ENCODE measurements around the gene SYTL1. TPM values are rescaled to one million over a fixed set of nuclear protein-coding genes. Genes with fewer than 3 reads are reported as not detected.

SYTL1 gene
- total and polyA plus RNA-seq, 12 donors: 0.22 to 10.9 (median 1.0) TPM; not detected in 2

DNA sequence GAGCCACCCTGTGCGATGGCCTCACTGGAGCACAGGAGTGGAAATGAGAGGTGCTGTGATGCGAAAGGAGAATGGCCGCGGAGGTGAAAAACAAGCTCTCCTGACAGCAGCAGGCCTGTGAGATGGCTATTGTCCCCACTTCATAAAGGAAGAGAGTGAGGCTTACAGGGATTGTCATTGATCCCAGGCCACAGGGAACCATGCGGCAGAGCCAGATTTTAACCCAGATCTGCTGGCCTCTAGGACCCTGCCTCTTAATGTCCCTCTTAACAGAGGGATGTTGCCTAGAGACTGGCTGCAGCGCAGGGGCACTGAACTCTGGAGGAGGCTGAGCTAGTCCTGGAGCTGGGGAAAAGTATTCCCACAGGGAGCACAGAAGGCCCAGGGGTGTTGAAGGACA is 3.1 kb upstream of the SYTL1 start:
- DNase-seq: no peak
- Histone ChIP-seq H3K27ac (no peak overlapping the region), H3K4me3 (no peak overlapping the region), H3K27me3 (no peaks in the 10 kb centered on the region), H3K36me3 (replicated peaks in 1 of 2) (peaks cover 0 to 30% of the 10 kb centered on the region in 2 donors), H3K4me1 (replicated peaks in 1 of 2) (peaks cover 0 to 8% of the 10 kb centered on the region in 2 donors), H3K9me3 (replicated peaks in 1 of 3) (no peaks in the 10 kb centered on the region)
- 89 to 96% (median 91%) methylated on average over 6 of the region's 6 CpGs for WGBS, 4 donors
- TF ChIP-seq CTCF (IDR thresholded peaks at IDR 0.05) (no peak), POLR2A (IDR thresholded peaks at IDR 0.05) (no peak)
- intact Hi-C loops (cut with DNase I): no loop called here

GRCh38 chr1:27339213-27339612 is 2.6 kb upstream of the SYTL1 start:
- no peak overlapping the region for H3K4me3 ChIP-seq
- DNase-seq: peak in 1 of 7 donors; percentile 23
- WGBS, 4 donors: 40 to 50% (median 44%) methylated on average over 5 of the region's 5 CpGs
- H3K9me3 ChIP-seq (replicated peaks in 1 of 3): no peaks in the 10 kb centered on the region
- H3K4me1 ChIP-seq (replicated peaks in 1 of 2): peaks cover 0 to 8% of the 10 kb centered on the region in 2 donors
- TF ChIP-seq POLR2A (IDR thresholded peaks at IDR 0.05): no peak
- peak in 1 of 6 experiments; percentile 7 for TF ChIP-seq CTCF (IDR thresholded peaks at IDR 0.05)
- intact Hi-C loops (cut with DNase I): no loop called here
- H3K27ac ChIP-seq: no peak overlapping the region
- no peaks in the 10 kb centered on the region for H3K27me3 ChIP-seq
- peaks cover 0 to 25% of the 10 kb centered on the region in 2 donors for H3K36me3 ChIP-seq (replicated peaks in 1 of 2)

GRCh38 chr1:27342391-27342777 is 562 bp downstream of the SYTL1 start:
- 55 to 75% (median 73%) methylated on average over 5 to 8 of the region's 8 CpGs for WGBS, 4 donors
- TF ChIP-seq POLR2A (IDR thresholded peaks at IDR 0.05): no peak
- no peak for TF ChIP-seq CTCF (IDR thresholded peaks at IDR 0.05)
- H3K4me3 ChIP-seq: no peak overlapping the region
- H3K4me1 ChIP-seq (replicated peaks in 1 of 2): peaks cover 0 to 8% of the 10 kb centered on the region in 2 donors
- H3K36me3 ChIP-seq (replicated peaks in 1 of 2): no peaks in the 10 kb centered on the region
- intact Hi-C loops (cut with DNase I): no loop called here
- no peak for DNase-seq
- no peaks in the 10 kb centered on the region for H3K27me3 ChIP-seq
- H3K27ac ChIP-seq: no peak overlapping the region
- H3K9me3 ChIP-seq (replicated peaks in 1 of 3): no peaks in the 10 kb centered on the region

DNA sequence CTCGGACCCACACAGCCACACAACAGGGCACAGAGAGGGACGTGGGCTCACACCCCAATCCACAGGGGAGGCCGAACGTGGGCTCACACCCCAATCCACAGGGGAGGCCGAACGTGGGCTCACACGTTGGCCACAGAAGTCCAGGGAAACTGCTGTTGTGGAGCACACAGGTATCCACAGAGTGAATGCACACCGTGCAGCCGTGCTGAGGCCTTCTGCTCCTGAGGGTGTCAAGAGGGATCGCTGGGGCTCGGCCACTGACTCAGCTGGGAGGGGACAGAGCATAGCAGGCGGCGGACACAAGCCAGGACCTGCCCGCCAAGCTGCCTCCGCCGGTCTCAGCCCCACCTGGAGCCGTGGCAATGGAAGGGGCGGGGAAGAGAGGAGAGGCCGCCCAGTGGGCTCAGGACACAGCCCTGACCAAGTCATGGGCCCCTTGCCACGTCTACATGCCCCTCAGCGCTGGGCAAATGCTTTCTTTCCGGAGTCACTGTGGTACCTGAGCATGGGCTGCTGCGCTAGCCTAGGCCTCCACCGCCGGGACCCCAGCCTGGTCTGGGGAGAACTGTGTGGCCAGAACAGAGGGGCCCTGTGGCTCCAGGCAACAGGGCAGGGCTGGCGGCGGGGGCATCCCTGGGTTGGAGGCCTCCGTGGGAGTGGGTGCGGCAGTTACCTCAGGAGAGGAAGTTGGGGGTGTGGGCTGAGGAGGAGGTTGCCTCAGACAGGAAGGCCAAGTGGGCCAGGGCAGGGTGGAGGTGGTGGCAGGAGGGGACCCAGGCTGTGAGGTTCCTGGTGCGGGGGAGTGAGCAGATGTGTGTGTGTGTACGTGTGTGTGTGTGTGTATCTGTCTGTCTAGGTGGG is 1.2 kb downstream of the SYTL1 start:
- 60 to 70% (median 68%) methylated on average over 12 to 31 of the region's 31 CpGs for WGBS, 4 donors
- TF ChIP-seq POLR2A (IDR thresholded peaks at IDR 0.05) (no peak), CTCF (IDR thresholded peaks at IDR 0.05) (no peak)
- Histone ChIP-seq H3K4me3 (no peak overlapping the region), H3K4me1 (replicated peaks in 1 of 2) (peaks cover 0 to 8% of the 10 kb centered on the region in 2 donors), H3K9me3 (replicated peaks in 1 of 3) (no peaks in the 10 kb centered on the region), H3K27ac (peak overlapping the region in 1 of 5 donors; percentile 29), H3K27me3 (no peaks in the 10 kb centered on the region), H3K36me3 (replicated peaks in 1 of 2) (no peaks in the 10 kb centered on the region)
- intact Hi-C loops (cut with DNase I): no loop called here
- no peak for DNase-seq

Data from adrenal gland (tissue), 12 donors.